Neural progenitor cell (in vitro differentiated cells): Measurements from ENCODE around the gene CORT. TPM values are rescaled to one million over a fixed set of nuclear protein-coding genes. Genes with fewer than 3 reads are reported as not detected.

Source experiments
- DNase-seq: peaks from one replicate; pipeline ENCODE4 v3.0.0-alpha.2; 2016; ENCODE audit warnings: low spot score
- H2AFZ ChIP-seq: fragments of 200-600 bp; sonication (generic); replicated peaks from 2 replicates; pipeline ENCODE4 v1.6.1; 2016; ENCODE audit warnings: antibody characterized with exemption
- H3F3A ChIP-seq: fragments of 200-600 bp; sonication (generic); 2 replicates; pipeline ENCODE4 v1.6.1; 2016; ENCODE audit warnings: antibody characterized with exemption, low read depth
- H3K27ac ChIP-seq: fragments of 200-600 bp; sonication (generic); 2 replicates; pipeline ENCODE4 v1.5.1; 2016; ENCODE audit warnings: mild to moderate bottlenecking
- H3K27me3 ChIP-seq: fragments of 200-600 bp; sonication (generic); 2 replicates; pipeline ENCODE4 v1.6.1; 2016; ENCODE audit warnings: mild to moderate bottlenecking, moderate library complexity
- H3K36me3 ChIP-seq: fragments of 200-600 bp; sonication (generic); 2 replicates; pipeline ENCODE4 v1.5.1; 2016
- H3K4me1 ChIP-seq: fragments of 200-600 bp; sonication (generic); 2 replicates; pipeline ENCODE4 v1.6.1; 2016; ENCODE audit warnings: mixed run types
- H3K4me2 ChIP-seq: fragments of 200-600 bp; sonication (generic); 2 replicates; pipeline ENCODE4 v1.6.1; 2016
- H3K4me3 ChIP-seq: fragments of 200-600 bp; sonication (generic); 2 replicates; pipeline ENCODE4 v1.5.1; 2016
- H3K79me2 ChIP-seq: fragments of 200-600 bp; sonication (generic); 2 replicates; pipeline ENCODE4 v1.6.1; 2016; ENCODE audit warnings: low read depth
- H3K9ac ChIP-seq: fragments of 200-600 bp; sonication (generic); 2 replicates; pipeline ENCODE4 v1.6.1; 2016
- H3K9me3 ChIP-seq: fragments of 200-600 bp; sonication (generic); 2 replicates; pipeline ENCODE4 v1.5.1; 2016; ENCODE audit warnings: low read depth
- H4K20me1 ChIP-seq: fragments of 200-600 bp; sonication (generic); 2 replicates; pipeline ENCODE4 v1.6.1; 2016; ENCODE audit warnings: low read depth
- H3K27ac Mint-ChIP-seq: 3 replicates; pipeline ENCODE4 v1.8.0; 2021; ENCODE audit warnings: mixed read lengths
- H3K27me3 Mint-ChIP-seq: 2 replicates; pipeline ENCODE4 v1.8.0; 2022; ENCODE audit warnings: low read depth, mild to moderate bottlenecking, inconsistent platforms, moderate library complexity, mixed read lengths; ENCODE audit not compliant: insufficient read depth
- H3K36me3 Mint-ChIP-seq: 3 replicates; pipeline ENCODE4 v1.8.0; 2021; ENCODE audit warnings: mixed read lengths
- H3K4me1 Mint-ChIP-seq: 3 replicates; pipeline ENCODE4 v1.8.0; 2021; ENCODE audit warnings: mixed read lengths
- H3K4me3 Mint-ChIP-seq: 3 replicates; pipeline ENCODE4 v1.8.0; 2021; ENCODE audit warnings: mild to moderate bottlenecking, moderate library complexity, mixed read lengths
- H3K9me3 Mint-ChIP-seq: 3 replicates; pipeline ENCODE4 v1.8.0; 2020; ENCODE audit warnings: mixed read lengths
- EZH2 ChIP-seq: fragments of 200-600 bp; sonication (generic); IDR thresholded peaks from 2 replicates; pipeline ENCODE4 v1.6.1; 2017; ENCODE audit warnings: antibody characterized with exemption, mild to moderate bottlenecking, moderate library complexity
- EZH2phosphoT487 ChIP-seq: fragments of 200-600 bp; sonication (generic); IDR thresholded peaks from 2 replicates; pipeline ENCODE4 v1.6.1; 2017; ENCODE audit warnings: antibody characterized with exemption
- total RNA-seq: library from RNA; depleted of rRNA; stranded (reverse); fragments of >200 nt; gene quantifications from 2 replicates; pipeline ENCODE4 v1.2.3, GENCODE V29; 2015; ENCODE audit warnings: low replicate concordance
- TF ChIP-seq, protein P1 (sequence below): fragments of 200-600 bp; sonication (generic); IDR thresholded peaks from 2 replicates; pipeline ENCODE4 v1.5.1; 2017; ENCODE audit warnings: antibody characterized with exemption, mild to moderate bottlenecking

CORT gene
- total RNA-seq, 1 donor from 2014 or later: not detected

DNA sequence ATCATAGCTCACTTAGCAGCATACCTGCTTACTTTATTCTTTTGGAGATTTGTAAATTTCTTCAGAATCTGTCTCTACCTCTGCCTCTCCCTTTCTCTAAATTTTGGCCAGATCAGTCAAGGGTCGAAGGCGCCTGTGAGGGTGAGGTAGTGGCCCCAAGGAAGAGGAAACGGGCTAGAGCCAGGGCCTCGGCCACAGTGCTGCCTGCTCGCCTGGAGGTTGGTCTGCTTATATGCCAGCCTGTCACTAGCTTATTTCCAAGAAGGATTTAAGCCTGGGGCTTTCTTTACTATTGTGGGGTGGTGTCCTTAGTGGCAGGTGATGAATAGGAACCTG lies 44.6 kb downstream of the CORT start:
- Histone ChIP-seq H3K4me1 (peaks cover 50% of the 10 kb centered on the region), H3F3A (peaks cover 60% of the 10 kb centered on the region), H3K27ac (no peak overlapping the region), H3K9ac (no peak overlapping the region), H4K20me1 (peaks cover 53% of the 10 kb centered on the region), H3K4me3 (no peak overlapping the region), H3K27me3 (no peaks in the 10 kb centered on the region), H3K4me2 (no peak overlapping the region), H3K79me2 (peaks cover 85% of the 10 kb centered on the region), H3K36me3 (no peaks in the 10 kb centered on the region), H2AFZ (no peak overlapping the region), H3K9me3 (no peaks in the 10 kb centered on the region)
- Mint-ChIP-seq H3K9me3 (no peaks in the 10 kb centered on the region), H3K27me3 (no peaks in the 10 kb centered on the region), H3K4me3 (peak overlapping the region; percentile 49), H3K4me1 (peaks cover 46% of the 10 kb centered on the region), H3K27ac (no peak overlapping the region), H3K36me3 (no peaks in the 10 kb centered on the region)
- no peak for DNase-seq
- TF ChIP-seq EZH2phosphoT487: no peak
- TF ChIP-seq, protein P1, sequence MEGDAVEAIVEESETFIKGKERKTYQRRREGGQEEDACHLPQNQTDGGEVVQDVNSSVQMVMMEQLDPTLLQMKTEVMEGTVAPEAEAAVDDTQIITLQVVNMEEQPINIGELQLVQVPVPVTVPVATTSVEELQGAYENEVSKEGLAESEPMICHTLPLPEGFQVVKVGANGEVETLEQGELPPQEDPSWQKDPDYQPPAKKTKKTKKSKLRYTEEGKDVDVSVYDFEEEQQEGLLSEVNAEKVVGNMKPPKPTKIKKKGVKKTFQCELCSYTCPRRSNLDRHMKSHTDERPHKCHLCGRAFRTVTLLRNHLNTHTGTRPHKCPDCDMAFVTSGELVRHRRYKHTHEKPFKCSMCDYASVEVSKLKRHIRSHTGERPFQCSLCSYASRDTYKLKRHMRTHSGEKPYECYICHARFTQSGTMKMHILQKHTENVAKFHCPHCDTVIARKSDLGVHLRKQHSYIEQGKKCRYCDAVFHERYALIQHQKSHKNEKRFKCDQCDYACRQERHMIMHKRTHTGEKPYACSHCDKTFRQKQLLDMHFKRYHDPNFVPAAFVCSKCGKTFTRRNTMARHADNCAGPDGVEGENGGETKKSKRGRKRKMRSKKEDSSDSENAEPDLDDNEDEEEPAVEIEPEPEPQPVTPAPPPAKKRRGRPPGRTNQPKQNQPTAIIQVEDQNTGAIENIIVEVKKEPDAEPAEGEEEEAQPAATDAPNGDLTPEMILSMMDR: no peak
- TF ChIP-seq EZH2: no peak

DNA sequence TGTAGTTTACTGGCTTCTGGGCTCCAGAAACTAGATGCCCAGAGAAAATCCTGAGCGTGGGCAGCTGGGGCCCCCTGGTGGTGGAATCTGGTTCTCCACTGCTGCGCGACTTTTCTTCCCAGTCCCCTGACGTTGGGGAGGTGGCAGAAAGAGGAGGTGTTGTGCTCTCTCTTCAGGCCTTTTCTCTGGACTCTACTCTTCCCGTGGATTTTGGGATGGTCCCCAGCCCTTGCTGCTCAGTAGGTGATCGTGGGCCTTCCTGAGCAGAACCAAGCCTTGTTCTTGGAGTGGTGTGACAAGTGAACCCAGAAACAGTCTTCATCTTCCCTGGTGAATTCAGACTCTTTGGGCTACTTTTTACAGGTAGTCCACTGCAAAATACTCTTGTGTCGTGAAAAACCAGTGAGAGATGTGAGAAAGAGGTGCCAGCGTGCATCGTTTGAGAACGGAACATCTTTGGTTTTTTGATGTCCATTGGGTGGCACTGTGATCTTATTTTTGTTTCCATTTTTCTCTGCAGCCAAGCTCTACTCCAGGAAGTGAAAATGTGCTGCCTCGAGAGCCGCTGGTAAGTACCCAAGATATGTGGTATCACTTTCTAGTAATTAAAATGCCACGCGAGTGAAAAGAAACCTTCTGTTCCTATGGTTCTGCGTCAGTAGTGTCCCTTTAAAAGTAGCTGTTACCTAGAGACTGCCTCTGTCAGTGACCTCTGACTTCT lies 45.1 kb downstream of the CORT start:
- H3K9me3 Mint-ChIP-seq: no peaks in the 10 kb centered on the region
- H3K9ac ChIP-seq: no peak overlapping the region
- H3K4me1 ChIP-seq: peaks cover 44% of the 10 kb centered on the region
- H3K27ac ChIP-seq: no peak overlapping the region
- no peaks in the 10 kb centered on the region for H3K27me3 Mint-ChIP-seq
- peaks cover 86% of the 10 kb centered on the region for H3K79me2 ChIP-seq
- H3K4me3 ChIP-seq: no peak overlapping the region
- peaks cover 53% of the 10 kb centered on the region for H4K20me1 ChIP-seq
- peak overlapping the region; percentile 49 for H3K4me3 Mint-ChIP-seq
- no peaks in the 10 kb centered on the region for H3K27me3 ChIP-seq
- peaks cover 2% of the 10 kb centered on the region for H3K36me3 Mint-ChIP-seq
- TF ChIP-seq EZH2phosphoT487 (no peak), EZH2 (no peak)
- TF ChIP-seq, protein P1: peak; percentile 95
- H3K4me1 Mint-ChIP-seq: peaks cover 41% of the 10 kb centered on the region
- no peak overlapping the region for H2AFZ ChIP-seq
- peaks cover 55% of the 10 kb centered on the region for H3F3A ChIP-seq
- H3K27ac Mint-ChIP-seq: peak overlapping the region; percentile 61
- H3K9me3 ChIP-seq: no peaks in the 10 kb centered on the region
- H3K4me2 ChIP-seq: peak overlapping the region; percentile 43
- DNase-seq: peak; percentile 81
- no peaks in the 10 kb centered on the region for H3K36me3 ChIP-seq

DNA sequence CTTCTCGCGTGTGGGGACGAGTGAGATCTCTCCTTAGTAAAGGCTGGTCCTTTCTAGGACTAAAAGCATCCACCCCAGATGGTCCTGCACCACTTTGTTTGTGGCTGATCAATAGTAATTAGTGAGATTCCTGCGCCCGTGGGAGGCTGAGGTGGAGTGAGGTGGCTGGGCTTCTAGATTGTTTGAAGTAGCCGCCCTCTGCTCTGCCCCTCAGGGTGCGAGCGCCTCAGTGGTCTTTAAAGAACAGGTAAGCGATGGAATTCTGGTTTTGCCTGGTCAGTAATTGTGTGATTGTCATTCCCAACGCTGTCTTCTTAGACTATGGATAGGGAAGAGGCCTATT lies 45.6 kb downstream of the CORT start:
- Histone ChIP-seq H3K27ac (no peak overlapping the region), H3K36me3 (no peaks in the 10 kb centered on the region), H4K20me1 (peaks cover 49% of the 10 kb centered on the region), H3K4me2 (peak overlapping the region; percentile 43), H3K4me3 (no peak overlapping the region), H3K27me3 (no peaks in the 10 kb centered on the region), H3F3A (peaks cover 50% of the 10 kb centered on the region), H3K4me1 (peaks cover 42% of the 10 kb centered on the region), H2AFZ (no peak overlapping the region), H3K9ac (no peak overlapping the region), H3K79me2 (peaks cover 90% of the 10 kb centered on the region), H3K9me3 (no peaks in the 10 kb centered on the region)
- no peak overlapping the region for H3K4me3 Mint-ChIP-seq
- no peaks in the 10 kb centered on the region for H3K27me3 Mint-ChIP-seq
- H3K36me3 Mint-ChIP-seq: peaks cover 2% of the 10 kb centered on the region
- no peak for DNase-seq
- no peak for TF ChIP-seq EZH2
- TF ChIP-seq, protein P1: no peak
- TF ChIP-seq EZH2phosphoT487: no peak
- peak overlapping the region; percentile 61 for H3K27ac Mint-ChIP-seq
- peaks cover 36% of the 10 kb centered on the region for H3K4me1 Mint-ChIP-seq
- no peaks in the 10 kb centered on the region for H3K9me3 Mint-ChIP-seq
